HL-60 (cell line): ENCODE measurements around the gene OR10J4.

ENCODE experiments used
- DNase-seq, 2 experiments: peaks; one replicate each; pipeline ENCODE4 v3.0.0-alpha.2; 2010 to 2020; ENCODE audit warnings: low read depth in 1 of 2, low spot score in 1 of 2
- H3K27ac ChIP-seq: fragments of 250-450 bp; sonication (Bioruptor Pico); replicated peaks from 2 replicates; pipeline ENCODE4 v1.5.1; 2020; ENCODE audit warnings: mild to moderate bottlenecking, moderate library complexity
- H3K27me3 ChIP-seq: fragments of 250-450 bp; sonication (Bioruptor Pico); 2 replicates; pipeline ENCODE4 v1.5.1; 2021; ENCODE audit warnings: mild to moderate bottlenecking, moderate library complexity; ENCODE audit not compliant: insufficient read depth, poor library complexity, severe bottlenecking
- H3K4me3 ChIP-seq: replicated peaks from 2 replicates; pipeline ENCODE4 v1.5.1; 2011; ENCODE audit warnings: mild to moderate bottlenecking, control low read depth, low read length; ENCODE audit not compliant: insufficient read depth
- GABPA ChIP-seq: IDR thresholded peaks from 2 replicates; pipeline ENCODE4 v1.6.1; 2012; ENCODE audit warnings: low read depth
- POLR2AphosphoS5 ChIP-seq: IDR thresholded peaks from 2 replicates; pipeline ENCODE4 v1.6.1; 2012; ENCODE audit warnings: low read depth
- SPI1 ChIP-seq: IDR thresholded peaks from 2 replicates; pipeline ENCODE4 v1.6.1; 2012; ENCODE audit warnings: low read depth, mild to moderate bottlenecking, borderline replicate concordance
- TF ChIP-seq, protein P1 (sequence below): IDR thresholded peaks from 2 replicates; pipeline ENCODE4 v1.6.1; 2012; ENCODE audit warnings: low read depth; ENCODE audit not compliant: insufficient replicate concordance
- TF ChIP-seq, protein P2 (sequence below): IDR thresholded peaks from one replicate; pipeline ENCODE4 v1.5.1; 2011; ENCODE audit warnings: low read length, control low read depth, inconsistent platforms; ENCODE audit not compliant: insufficient read depth

The OR10J4 gene

GRCh38 chr1:159473335-159473734, 41.3 kb downstream of the OR10J4 start:
- TF ChIP-seq, protein P1, sequence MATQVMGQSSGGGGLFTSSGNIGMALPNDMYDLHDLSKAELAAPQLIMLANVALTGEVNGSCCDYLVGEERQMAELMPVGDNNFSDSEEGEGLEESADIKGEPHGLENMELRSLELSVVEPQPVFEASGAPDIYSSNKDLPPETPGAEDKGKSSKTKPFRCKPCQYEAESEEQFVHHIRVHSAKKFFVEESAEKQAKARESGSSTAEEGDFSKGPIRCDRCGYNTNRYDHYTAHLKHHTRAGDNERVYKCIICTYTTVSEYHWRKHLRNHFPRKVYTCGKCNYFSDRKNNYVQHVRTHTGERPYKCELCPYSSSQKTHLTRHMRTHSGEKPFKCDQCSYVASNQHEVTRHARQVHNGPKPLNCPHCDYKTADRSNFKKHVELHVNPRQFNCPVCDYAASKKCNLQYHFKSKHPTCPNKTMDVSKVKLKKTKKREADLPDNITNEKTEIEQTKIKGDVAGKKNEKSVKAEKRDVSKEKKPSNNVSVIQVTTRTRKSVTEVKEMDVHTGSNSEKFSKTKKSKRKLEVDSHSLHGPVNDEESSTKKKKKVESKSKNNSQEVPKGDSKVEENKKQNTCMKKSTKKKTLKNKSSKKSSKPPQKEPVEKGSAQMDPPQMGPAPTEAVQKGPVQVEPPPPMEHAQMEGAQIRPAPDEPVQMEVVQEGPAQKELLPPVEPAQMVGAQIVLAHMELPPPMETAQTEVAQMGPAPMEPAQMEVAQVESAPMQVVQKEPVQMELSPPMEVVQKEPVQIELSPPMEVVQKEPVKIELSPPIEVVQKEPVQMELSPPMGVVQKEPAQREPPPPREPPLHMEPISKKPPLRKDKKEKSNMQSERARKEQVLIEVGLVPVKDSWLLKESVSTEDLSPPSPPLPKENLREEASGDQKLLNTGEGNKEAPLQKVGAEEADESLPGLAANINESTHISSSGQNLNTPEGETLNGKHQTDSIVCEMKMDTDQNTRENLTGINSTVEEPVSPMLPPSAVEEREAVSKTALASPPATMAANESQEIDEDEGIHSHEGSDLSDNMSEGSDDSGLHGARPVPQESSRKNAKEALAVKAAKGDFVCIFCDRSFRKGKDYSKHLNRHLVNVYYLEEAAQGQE: no peak
- TF ChIP-seq, protein P2, sequence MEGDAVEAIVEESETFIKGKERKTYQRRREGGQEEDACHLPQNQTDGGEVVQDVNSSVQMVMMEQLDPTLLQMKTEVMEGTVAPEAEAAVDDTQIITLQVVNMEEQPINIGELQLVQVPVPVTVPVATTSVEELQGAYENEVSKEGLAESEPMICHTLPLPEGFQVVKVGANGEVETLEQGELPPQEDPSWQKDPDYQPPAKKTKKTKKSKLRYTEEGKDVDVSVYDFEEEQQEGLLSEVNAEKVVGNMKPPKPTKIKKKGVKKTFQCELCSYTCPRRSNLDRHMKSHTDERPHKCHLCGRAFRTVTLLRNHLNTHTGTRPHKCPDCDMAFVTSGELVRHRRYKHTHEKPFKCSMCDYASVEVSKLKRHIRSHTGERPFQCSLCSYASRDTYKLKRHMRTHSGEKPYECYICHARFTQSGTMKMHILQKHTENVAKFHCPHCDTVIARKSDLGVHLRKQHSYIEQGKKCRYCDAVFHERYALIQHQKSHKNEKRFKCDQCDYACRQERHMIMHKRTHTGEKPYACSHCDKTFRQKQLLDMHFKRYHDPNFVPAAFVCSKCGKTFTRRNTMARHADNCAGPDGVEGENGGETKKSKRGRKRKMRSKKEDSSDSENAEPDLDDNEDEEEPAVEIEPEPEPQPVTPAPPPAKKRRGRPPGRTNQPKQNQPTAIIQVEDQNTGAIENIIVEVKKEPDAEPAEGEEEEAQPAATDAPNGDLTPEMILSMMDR: no peak
- TF ChIP-seq SPI1 (no peak), GABPA (no peak), POLR2AphosphoS5 (no peak)
- H3K4me3 ChIP-seq: no peak overlapping the region
- no peaks in the 10 kb centered on the region for H3K27me3 ChIP-seq
- DNase-seq: no peak
- no peak overlapping the region for H3K27ac ChIP-seq

- no peak for DNase-seq
Measured at GRCh38 chr1:159474926-159475325, 42.9 kb downstream of the OR10J4 start.

More at GRCh38 chr1:159474926-159475325, 42.9 kb downstream of the OR10J4 start:
- no peak overlapping the region for H3K4me3 ChIP-seq
- H3K27me3 ChIP-seq: no peaks in the 10 kb centered on the region
- no peak overlapping the region for H3K27ac ChIP-seq
- TF ChIP-seq, protein P1: no peak
- TF ChIP-seq GABPA (no peak), SPI1 (no peak), POLR2AphosphoS5 (no peak)
- TF ChIP-seq, protein P2: no peak
